K562 (cell line): ENCODE data around the gene AKT1S1. TPM values are rescaled to one million over a fixed set of nuclear protein-coding genes. Genes with fewer than 3 reads are reported as not detected.
A peak's percentile ranks its signal among the peaks of the same experiment; 100 is the strongest.

ENCODE experiments used
- ARID4B ChIP-seq: sonication (generic); formaldehyde crosslinking; IDR thresholded peaks from 2 replicates; pipeline ENCODE4 v1.8.0; 2022; ENCODE audit warnings: mild to moderate bottlenecking, missing genetic modification reagents
- ARNT ChIP-seq, 2 experiments: fragments of 450-650 bp; IDR thresholded peaks; 2 replicates each; pipeline ENCODE4 v1.6.1; 2016; ENCODE audit warnings: mild to moderate bottlenecking in 1 of 2
- CTCFL ChIP-seq: IDR thresholded peaks from 2 replicates; pipeline ENCODE4 v1.6.1; 2011; ENCODE audit warnings: borderline replicate concordance, low read depth, mild to moderate bottlenecking, moderate library complexity, low read length; ENCODE audit not compliant: insufficient read depth, poor library complexity, severe bottlenecking
- ETS1 ChIP-seq: conservative IDR thresholded peaks from 2 replicates; pipeline ENCODE4 v1.6.1; 2011; ENCODE audit warnings: low read depth, mild to moderate bottlenecking, low read length; ENCODE audit not compliant: control insufficient read depth
- GATA2 ChIP-seq: sonication (generic); formaldehyde crosslinking; IDR thresholded peaks from 2 replicates; pipeline ENCODE4 v1.4.0; 2020; ENCODE audit warnings: mild to moderate bottlenecking, missing genetic modification reagents
- MTA2 ChIP-seq: fragments of 450-650 bp; IDR thresholded peaks from 2 replicates; pipeline ENCODE4 v1.6.1; 2016; ENCODE audit warnings: low read depth
- MTF1 ChIP-seq: fragments of 250-450 bp; sonication (Bioruptor Pico); IDR thresholded peaks from 2 replicates; pipeline ENCODE4 v1.9.0; 2021; ENCODE audit warnings: moderate library complexity, mild to moderate bottlenecking, inconsistent platforms, borderline replicate concordance
- NFYB ChIP-seq: IDR thresholded peaks from 2 replicates; pipeline ENCODE4 v1.6.1; 2011; ENCODE audit warnings: mild to moderate bottlenecking, moderate library complexity; ENCODE audit not compliant: insufficient read length; ENCODE audit errors: extremely low read depth
- PML ChIP-seq: IDR thresholded peaks from 2 replicates; pipeline ENCODE4 v1.6.1; 2012; ENCODE audit warnings: low read length, inconsistent platforms
- POLR2G ChIP-seq: fragments of 200-400 bp; formaldehyde crosslinking; IDR thresholded peaks from 2 replicates; pipeline ENCODE4 v1.6.1; 2017; ENCODE audit warnings: low read depth, mild to moderate bottlenecking, antibody characterized with exemption, low read length, moderate library complexity
- RB1 ChIP-seq: fragments of 450-650 bp; IDR thresholded peaks from 2 replicates; pipeline ENCODE4 v1.6.1; 2017; ENCODE audit warnings: low read depth, mild to moderate bottlenecking
- SMC3 ChIP-seq: conservative IDR thresholded peaks from 2 replicates; pipeline ENCODE4 v1.6.1; 2011; ENCODE audit warnings: low read depth, low read length, improper control_type of control experiment; ENCODE audit not compliant: insufficient read depth
- ZFP30 ChIP-seq: fragments of 250-450 bp; sonication (Bioruptor Pico); IDR thresholded peaks from 2 replicates; pipeline ENCODE4 v1.8.0; 2022; ENCODE audit warnings: moderate library complexity, mild to moderate bottlenecking, inconsistent platforms, borderline replicate concordance
- ZFP91 ChIP-seq: sonication (generic); formaldehyde crosslinking; IDR thresholded peaks from 2 replicates; pipeline ENCODE4 v1.8.0; 2022; ENCODE audit warnings: mild to moderate bottlenecking, missing genetic modification reagents
- ZNF239 ChIP-seq: fragments of 250-450 bp; sonication (Bioruptor Pico); IDR thresholded peaks from 2 replicates; pipeline ENCODE4 v1.4.0; 2020; ENCODE audit warnings: mild to moderate bottlenecking
- ZNF398 ChIP-seq: fragments of 250-450 bp; sonication (Bioruptor Pico); IDR thresholded peaks from 2 replicates; pipeline ENCODE4 v1.8.0; 2021; ENCODE audit warnings: moderate library complexity, mild to moderate bottlenecking, inconsistent platforms
- polyA plus RNA-seq, 8 experiments: library from polyadenylated mRNA; depleted of rRNA in 4 of 8; stranded (reverse) in 5 of 8; unstranded in 3 of 8; fragments of >200 nt; fragmentation: Nextera tagmentation in 2 of 8; fragmentation: Illumina TruSeq in 1 of 8; extraction: Ambion mirVana in 2 of 8; extraction: Trizol in 1 of 8; gene quantifications; 2 replicates each; pipeline versions ENCODE4 v1.2.1 to v1.2.3, GENCODE V29; 2011 to 2014; ENCODE audit warnings: inconsistent platforms in 1 of 8, missing spikeins in 1 of 8
- total RNA-seq, 7 experiments: library from RNA; depleted of rRNA in 6 of 7; stranded (reverse); fragments of >200 nt in 6 of 7; fragmentation: Illumina TruSeq in 2 of 7; extraction: Trizol in 2 of 7; gene quantifications; 2 replicates each; pipeline versions ENCODE4 v1.2.1 to v1.2.3, GENCODE V29; 2011 to 2021; ENCODE audit warnings: low replicate concordance in 1 of 7

AKT1S1 gene
- total and polyA plus RNA-seq, 9 of the 15 experiments (the other 6 are each of a cell fraction or from before 2014, with no cell fraction given), result 1.2 to 50.3 (median 17.1) TPM

- TF ChIP-seq NFYB (no peak), ARID4B (CRISPR knock-in tag) (peak; percentile 99), ZNF239 (CRISPR knock-in tag) (no peak), PML (no peak), POLR2G (peak; percentile 90), RB1 (peak; percentile 93), SMC3 (peak; percentile 69), ARNT (IDR thresholded peaks at IDR 0.05) (no peak), ZFP91 (CRISPR knock-in tag) (peak; percentile 78), MTF1 (no peak), CTCFL (peak; percentile 89), ZFP30 (CRISPR knock-in tag) (no peak), GATA2 (CRISPR knock-in tag) (no peak), ZNF398 (CRISPR knock-in tag) (no peak), ETS1 (peak; percentile 78), MTA2 (no peak)
These were observed 12.7 kb upstream of the AKT1S1 start (continued) for GRCh38 chr19:49889687-49890348.
